NCI-H524 (cell line): ENCODE results near the gene DENND1B.
A peak's percentile ranks its signal among the peaks of the same experiment; 100 is the strongest.
"Not testable (repeated sequence)": the region's sequence is repeated elsewhere in the genome, so short reads cannot be mapped to it uniquely, and the experiment has no call there.

ENCODE experiments used
- DNase-seq, 2 experiments: peaks; one replicate each; lab custom pipeline; 2025; lab: John Stamatoyannopoulos, UW

The DENND1B gene

DNA sequence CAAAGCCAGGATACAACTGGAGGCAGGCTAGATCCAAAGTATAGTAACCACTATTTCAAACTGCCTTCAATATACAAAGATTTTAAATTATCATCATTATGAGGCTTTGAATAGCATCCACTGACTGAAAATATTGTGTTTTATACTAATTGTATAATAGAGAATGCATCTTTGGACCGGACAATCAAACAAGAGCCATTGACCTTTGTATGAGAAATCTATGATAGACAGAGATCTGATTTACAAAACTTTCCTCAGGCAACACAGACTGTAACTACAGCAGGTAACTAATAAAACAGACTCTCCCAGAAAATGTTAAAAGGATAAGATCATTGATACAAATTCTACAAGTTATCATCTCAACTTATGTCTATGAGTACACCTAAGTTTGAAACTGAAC, 152.9 kb downstream of the DENND1B start:
- no peak for DNase-seq

DNA sequence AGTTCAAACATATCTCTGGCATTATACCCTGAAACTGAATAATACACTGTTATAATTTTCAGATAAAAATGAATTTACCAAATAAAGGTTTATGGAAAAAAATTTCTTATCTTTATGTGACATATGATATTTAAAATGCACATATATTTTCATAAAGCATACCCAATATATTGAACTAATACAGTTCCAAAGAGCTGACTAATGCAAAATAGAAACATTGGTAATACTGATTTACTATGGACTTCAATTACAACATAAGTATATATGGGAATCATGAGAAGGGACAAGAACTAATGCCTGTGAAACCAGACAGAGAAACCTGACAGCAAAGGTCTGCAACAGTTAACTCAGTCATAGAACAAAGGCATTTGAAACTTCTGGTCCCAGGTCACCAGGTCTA, 153.5 kb downstream of the DENND1B start:
- DNase-seq: no peak

DNA sequence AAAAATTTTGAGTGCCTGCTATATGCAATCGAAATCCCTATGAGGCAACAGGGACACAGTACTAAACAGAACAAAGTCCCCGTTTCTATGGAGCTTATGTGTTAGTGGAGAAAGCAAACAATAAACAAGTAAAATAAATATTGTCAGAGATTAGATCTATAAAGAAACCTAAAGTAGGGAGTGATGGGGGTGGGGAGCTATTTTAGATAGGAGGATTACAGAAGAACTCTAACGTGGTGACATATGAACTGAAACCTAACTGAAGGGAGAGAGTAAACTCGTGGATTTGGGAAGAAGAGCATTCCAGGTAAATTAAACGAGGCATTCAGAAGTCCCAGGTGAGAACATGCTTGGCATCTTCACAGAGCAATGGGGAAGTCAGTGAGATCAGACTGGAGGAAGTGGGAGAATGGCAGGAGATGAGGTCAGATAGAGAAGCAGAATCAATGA, 154.5 kb downstream of the DENND1B start:
- DNase-seq: no peak

DNA sequence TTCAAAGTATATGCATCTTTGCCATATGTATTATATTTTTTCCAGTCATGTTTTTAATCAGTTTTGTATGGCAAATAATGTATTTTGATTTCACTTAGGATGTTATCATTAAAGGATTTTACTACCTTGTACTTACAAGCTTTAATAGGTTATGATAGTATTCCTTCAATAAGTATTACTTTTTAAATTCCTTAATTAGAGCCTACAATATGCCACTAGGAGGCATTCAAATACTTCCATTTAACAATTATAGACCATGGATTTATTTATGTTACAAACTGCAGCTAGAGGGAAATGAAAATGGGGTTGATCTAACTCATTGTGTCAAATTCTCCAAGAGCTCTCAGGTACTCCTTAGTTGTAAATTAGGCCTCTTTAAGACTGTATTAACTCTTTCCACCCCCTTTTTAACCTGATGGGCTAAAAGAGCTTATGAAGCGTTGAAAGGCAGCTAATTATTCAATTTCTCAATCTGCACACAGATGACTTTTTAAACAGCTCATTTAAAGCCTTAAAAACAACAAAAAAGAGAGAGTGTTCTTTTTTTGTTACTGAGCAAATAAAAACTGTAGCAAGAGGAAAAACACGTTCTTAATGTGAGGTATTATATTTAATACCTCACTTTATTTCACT, 156.2 kb downstream of the DENND1B start:
- DNase-seq: peak; percentile 15 to 79

DNA sequence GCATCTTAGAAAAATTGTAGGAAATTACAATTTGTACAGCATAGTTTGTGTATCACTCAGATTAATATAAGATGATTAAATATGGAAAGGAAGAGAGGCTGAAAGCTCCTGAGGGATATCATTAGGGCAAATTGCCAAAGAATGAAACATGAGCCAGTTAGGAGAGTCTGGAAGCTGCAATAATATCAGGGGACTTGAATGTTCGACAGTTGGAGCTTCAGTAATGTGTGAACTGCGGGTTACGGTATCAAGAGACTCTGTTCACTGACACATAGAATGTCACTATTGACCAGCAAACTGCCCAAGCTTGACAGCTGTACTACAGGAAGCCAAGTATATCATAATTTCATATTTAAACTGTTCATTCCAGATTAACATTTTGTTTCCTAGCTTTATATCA, 157.2 kb downstream of the DENND1B start:
- peak; percentile 76 to 95 for DNase-seq

DNA sequence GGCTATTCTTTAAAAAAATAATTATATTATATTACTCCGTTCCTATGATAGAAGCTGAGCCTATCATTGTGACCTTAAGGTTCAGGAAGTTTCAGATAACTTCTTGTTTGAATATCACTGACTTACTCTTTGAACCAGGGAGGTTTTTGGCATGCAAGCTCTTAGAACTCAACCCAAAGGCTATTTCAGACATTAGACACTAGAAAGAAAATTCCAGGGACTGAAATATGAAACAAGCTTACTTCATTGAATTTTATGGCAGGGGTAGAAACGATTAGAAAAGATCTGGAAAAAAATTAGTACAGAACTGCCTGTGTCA, 159.6 kb downstream of the DENND1B start:
- DNase-seq: no peak

DNA sequence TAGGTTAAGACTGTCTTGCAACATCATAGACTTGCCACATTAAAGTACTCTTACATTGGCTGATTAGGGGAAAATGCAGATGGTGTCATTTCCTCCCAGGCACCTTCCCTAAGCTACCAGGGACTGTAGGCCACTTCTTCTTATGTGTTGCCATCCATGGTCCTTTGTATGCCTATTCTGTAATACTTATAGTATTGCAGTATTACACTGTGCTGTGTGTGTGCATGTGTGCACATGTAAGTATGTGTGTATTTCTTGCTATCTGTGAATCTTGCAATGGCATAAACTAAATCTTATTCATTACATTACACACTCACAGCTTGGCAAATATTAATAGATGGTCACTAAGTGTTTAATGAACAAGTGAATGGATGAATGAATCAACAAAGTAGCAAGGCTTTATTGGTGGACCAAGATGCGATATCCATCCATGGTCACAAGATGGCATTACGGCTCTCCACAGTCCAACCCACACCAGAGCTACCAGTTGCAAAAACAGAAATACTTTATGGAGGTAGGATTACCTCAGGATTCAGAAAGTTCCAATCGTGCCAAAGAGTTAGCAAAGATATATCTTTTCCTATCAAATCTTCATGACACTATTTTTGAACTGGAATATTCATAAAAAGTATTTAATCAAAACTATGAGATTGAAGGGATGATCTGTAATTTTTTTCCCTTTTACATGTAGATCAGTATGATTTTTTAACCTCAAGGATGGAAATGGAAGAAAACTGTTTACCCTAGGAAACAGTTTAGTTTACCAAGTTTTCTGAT, 160.2 kb downstream of the DENND1B start:
- peak in 1 of 2 experiments; percentile 41 for DNase-seq

DNA sequence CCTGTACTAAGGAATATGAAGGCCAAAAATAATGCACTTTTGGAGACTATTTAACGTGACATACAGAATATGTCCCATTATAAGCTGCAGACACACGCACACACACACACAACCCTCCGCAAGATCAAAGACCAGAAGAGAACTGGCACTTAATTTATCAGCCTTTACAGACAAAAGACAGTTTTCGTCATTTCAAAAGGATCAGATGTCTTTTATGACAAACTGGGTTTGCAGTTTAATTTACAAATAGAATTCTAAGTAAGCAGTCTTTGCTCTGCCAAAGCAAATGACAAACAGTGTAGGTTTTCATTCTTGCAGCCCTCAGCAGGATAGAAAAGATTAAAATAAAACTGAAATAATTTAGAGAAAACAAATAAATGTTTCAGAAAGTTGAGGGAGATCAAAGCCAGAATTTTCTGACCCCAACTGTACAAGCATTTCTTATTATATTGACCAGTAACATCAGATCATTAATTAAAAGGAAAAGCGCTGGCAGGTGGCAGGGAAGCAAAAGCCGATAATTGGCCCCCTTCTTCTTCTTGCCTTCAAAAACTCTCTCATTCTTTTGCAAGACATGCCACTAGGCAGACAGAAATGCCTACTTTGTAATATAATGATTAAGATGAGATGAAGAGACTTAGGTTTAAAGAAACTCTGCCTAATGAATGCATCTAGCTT, 169.0 kb downstream of the DENND1B start:
- DNase-seq: peak in 1 of 2 experiments; percentile 43

DNA sequence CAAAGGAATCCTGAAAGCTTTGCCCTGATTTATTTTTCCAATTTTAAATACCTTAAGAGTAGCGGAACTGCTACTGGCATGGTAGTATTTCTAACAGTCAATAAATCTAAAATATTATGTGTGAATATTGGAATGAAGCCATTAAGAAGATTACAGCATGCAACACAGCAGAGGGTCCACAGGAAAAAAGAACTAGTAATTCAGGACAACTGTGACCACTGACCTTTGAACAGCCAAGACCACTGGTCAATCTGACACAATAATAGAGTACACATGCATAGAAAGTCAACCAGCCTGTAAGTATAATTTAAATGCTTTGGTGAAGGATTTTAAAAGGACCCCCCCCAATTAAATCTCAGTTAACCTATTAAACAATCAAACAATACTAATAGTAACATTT, 171.0 kb downstream of the DENND1B start:
- no peak for DNase-seq

DNA sequence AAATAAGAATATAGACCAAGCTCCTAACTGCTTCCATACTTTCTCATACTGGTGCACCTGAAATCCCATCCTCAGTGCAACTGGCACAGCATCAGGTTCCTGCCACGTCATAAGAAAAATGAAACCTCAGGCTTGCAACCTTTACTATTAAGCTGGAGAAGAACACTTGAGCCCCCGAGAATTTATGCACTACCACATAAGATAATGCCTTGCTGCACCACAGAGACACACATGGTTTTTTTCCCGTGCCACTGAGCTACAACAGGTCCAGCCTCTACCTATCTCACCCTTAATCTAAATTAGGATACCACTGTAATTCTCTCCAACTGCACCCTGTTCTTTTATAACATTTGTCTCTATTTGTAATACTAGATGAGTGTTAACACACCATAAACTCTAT, 174.5 kb downstream of the DENND1B start:
- DNase-seq: no peak

DNA sequence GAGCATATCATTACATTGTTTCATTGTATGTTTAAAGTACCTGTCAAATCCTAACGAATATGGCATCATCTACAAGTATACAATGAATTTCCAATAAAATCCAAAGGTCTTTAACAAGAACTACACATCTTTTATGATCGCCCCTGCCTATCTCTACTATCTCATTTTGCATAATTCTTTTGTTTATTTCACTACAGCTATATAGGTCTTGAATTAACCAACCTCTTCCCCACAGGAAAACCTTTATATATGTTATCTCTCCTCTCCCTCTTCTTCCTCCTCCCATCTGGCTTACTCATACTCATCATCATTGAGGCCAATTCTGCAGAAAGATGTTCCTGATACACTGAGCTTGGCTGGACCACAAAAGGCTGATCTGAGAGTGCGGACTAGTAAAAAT, 175.5 kb downstream of the DENND1B start:
- DNase-seq: no peak

DNA sequence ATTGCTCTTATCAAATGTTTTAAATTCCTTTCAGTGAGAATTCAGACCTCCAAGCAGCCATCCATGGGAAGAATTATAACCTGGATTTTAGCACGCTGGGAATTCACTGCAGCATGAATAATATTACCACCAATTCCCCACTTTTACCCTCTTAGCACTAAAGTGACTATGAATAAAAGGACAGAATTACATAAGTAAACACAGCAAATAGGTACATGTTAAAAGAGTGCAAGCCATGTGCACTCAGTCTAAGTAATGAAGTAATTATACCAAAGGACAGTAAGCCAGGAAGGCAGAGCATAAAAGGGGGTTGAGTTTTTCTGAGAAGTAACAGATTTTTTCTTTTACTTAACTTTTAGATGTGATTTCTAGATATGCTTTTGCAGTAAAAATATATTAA, 176.3 kb downstream of the DENND1B start:
- no peak for DNase-seq

DNA sequence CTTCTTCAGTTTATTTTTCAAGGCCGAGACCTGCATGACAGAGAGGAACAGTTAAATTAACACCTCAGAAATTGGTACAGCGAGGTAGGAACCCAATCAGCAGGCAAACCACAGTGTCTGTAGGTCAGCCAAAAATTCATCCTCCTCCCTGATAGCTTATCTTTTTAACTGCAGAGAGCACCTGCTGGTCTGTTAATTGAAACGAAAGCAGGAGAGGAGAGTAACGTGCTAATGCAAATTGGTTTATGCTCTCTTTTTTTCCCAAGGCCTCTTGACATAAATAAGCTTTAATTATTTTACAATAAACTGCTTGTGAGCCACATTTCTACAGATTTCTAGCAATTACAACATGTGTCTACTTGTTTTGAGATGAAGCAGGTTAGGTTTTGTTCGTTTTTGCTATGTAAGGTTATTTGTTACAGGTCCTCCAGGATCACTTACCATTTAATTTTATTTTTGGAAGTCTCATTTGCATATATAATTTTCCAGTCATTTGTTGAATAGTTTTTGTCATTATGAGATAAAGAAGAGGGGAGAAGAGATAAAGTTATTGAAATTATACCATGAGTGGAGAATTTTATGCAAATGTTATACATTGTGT, 179.9 kb downstream of the DENND1B start:
- peak in 1 of 2 experiments; percentile 3 for DNase-seq

DNA sequence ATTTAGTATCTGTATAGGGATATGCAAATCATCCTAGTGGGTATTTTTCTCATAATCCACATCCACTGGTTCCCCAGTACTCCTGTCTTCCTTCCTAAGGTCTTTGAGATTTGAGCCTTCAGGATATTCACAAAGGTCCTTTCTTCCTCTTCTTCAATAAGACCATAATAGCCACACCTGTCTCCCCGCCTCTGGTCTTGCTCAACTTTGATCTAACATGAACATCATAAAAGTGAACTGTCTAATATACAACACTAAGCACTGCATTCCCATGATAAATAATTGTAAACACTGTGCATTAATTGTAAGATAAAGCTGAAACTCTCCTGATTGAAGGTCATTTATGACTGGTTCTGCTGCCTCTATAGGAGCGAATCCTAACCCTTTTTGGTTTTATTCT, 184.6 kb downstream of the DENND1B start:
- no peak for DNase-seq

DNA sequence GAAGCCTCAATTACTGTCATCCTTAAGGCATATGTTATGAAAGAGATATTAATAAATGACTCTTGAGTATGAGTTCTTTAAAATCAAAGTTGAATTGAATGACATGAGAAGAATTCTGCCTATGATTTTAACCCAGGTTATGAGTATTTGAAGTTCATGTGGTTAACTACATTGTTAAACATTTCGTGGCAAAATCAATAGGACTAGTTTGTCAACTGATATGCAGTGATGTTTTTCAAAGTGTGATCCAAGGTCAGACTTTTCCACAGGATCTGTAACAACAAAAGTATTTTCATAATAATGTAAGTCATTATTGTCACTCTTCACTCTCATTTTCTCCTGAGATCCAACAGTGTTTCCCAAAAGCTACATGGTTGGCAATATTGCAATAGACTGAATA, 189.5 kb downstream of the DENND1B start:
- no peak for DNase-seq

DNA sequence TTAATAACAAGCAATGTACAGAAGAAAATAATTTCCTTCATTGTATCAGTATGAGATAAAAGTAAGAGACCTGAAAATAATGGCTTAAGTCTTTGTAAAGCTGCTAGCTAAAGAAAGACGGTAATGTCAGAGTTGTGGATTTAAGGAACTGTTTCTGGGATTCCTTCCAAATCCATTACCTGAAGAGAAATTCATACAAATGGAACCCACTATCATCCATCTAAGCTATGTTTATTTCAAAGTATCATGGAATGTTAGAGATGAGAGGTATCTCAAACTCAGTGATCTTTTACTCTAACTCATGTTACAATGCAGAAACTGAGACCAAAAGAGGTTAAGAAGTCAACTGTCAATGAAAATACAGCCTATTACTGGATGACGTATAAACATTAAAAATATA, 197.7 kb downstream of the DENND1B start:
- DNase-seq: no peak

DNA sequence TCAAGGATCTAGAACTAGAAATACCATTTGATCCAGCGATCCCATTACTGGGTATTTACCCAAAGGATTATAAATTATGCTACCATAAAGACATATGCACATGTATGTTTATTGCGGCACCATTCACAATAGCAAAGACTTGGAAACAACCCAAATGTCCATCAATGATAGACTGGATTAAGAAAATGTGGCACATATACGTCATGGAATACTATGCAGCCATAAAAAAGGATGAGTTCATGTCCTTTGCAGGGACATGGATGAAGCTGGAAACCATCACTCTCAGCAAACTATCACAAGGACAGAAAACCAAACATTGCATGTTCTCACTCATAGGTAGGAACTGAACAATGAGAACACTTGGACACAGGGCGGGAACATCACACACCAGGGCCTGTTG, 199.7 kb downstream of the DENND1B start:
- DNase-seq: not testable (repeated sequence)

DNA sequence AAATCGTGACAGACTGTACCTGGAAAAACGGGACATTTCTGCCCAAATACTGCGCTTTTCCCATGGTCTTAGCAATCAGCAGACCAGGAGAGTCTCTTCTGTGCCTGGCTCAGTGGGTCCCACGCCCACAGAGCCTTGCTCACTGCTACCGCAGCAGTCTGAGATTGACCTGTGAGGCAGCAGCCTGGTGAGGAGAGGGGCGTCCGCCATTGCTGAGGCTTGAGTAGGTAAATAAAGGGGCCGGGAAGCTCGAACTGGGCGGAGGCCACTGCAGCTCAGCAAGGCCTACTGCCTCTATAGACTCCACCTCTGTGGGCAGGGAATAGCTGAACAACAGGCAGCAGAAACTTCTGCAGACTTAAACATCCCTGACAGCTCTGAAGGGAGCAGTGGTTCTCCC, 203.1 kb downstream of the DENND1B start:
- no peak for DNase-seq

DNA sequence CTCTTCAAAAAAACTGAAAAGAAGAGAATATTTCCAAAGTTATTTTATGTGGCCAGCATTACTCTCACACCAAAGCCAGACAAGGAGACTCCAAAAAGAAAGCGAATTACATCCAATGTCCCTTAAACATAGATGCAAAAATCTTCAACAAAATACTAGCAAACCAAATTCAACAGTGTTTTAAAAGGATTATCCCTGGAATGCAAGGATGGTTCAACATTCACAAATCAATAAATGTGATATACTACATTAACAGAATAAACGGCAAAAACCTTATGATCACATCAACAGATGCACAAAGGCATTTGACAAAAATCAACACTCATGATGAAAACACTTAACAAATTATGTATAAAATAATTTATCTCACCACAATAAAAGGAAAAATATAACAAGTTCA, 207.8 kb downstream of the DENND1B start:
- no peak for DNase-seq

DNA sequence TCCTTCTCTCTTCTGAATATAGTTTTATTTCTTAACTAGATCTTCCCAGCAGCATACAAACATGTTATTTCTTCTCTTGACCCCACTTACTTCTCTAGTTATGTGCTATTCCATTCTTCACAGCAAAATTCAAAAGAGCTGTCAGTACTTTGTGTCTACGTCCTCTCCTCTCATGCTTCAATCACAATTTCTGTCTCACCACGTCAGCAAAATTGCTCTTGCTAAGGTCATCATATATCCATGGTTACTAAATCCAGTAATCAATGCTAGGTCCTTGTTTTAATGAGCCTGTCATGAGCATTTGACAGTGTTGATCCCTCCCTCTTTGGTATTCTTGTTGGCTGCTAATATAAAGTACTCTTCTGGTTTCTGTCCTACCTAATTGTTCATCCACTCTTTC, 214.2 kb downstream of the DENND1B start:
- no peak for DNase-seq

DNA sequence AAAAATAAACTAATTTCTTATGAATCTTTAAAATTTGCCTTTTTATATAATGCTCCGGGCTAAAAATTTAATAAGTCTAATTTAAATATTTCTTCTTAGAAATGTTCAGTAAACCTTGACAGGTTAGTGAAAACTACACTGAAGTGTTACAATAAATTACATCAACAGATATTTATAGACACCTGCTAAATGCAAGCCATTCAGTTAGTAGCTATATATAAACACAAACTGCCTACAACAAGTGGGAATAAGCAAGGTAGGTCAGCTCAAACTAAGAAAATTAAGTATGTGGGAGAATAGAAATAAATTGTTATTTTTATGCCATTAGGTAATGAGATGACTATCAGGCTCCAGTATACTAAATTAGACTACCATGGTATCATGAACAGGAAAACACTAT, 215.6 kb downstream of the DENND1B start:
- no peak for DNase-seq

DNA sequence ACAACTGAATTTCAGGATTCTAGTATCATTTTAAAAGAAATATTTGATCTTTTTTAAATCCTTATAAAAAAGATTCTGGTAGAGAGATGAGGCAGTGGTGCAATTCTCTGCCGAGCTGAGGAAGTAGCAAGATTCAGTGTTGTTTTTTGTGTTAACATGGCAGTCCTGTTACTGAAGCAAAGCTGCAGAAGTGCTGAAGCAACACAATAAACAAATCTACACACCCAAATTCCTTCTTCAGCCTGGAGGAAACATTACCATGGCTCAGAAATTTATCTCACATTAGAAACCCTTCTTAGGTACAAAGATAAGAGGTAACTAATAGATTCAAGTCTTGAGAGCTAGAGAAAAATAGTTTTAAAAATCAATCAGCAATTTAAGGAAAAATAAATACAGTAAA, 216.0 kb downstream of the DENND1B start:
- no peak for DNase-seq

DNA sequence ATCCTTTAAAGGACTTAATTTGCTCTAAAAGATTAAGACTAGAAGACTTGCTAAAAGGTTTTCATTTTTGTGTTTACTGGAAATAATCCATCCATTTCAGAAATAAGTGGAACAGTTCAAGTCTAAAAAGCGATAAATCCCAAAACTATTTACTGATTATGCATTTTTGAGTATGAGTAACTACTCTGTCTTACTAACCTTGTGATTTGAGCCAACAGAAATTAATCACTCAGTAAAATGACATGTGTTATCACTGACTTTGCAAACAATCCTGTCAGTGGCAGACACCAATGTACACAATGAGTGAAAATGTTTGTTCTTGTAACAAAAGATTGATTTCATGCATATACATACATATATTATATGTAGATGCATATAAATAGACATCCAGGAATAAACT, 218.0 kb downstream of the DENND1B start:
- no peak for DNase-seq
